ENCODE data around the gene OR51L1.

The OR51L1 gene

GRCh38 chr11:4960877-4961276 lies 33.8 kb upstream of the OR51L1 start:
- no peak for TF ChIP-seq POLR2AphosphoS5 (IDR thresholded peaks at IDR 0.05; ENCODE audit: low read depth)
- TF ChIP-seq CTCF (IDR thresholded peaks at IDR 0.05; ENCODE audit: insufficient read depth, low read length) = no peak
- no peak for TF ChIP-seq GABPA (IDR thresholded peaks at IDR 0.05; ENCODE audit: low read depth)
- TF ChIP-seq SPI1 (IDR thresholded peaks at IDR 0.05; ENCODE audit: borderline replicate concordance, low read depth) = no peak
- no peak for TF ChIP-seq REST (IDR thresholded peaks at IDR 0.05; ENCODE audit: insufficient replicate concordance, low read depth)
- H3K27ac ChIP-seq (replicated peaks) = no peak overlapping the region

GRCh38 chr11:4962816-4963215 lies 31.8 kb upstream of the OR51L1 start:
- no peak for DNase-seq (ENCODE audit: low read depth in 1 of 2, low spot score in 1 of 2)
- no peaks in the 10 kb centered on the region for H3K27me3 ChIP-seq (ENCODE audit: insufficient read depth, poor library complexity, severe bottlenecking)
- no peak overlapping the region for H3K27ac ChIP-seq (replicated peaks)
- no peak for TF ChIP-seq GABPA (IDR thresholded peaks at IDR 0.05; ENCODE audit: low read depth)
- no peak for TF ChIP-seq REST (IDR thresholded peaks at IDR 0.05; ENCODE audit: insufficient replicate concordance, low read depth)
- no peak for TF ChIP-seq POLR2AphosphoS5 (IDR thresholded peaks at IDR 0.05; ENCODE audit: low read depth)
- TF ChIP-seq SPI1 (IDR thresholded peaks at IDR 0.05; ENCODE audit: borderline replicate concordance, low read depth) = no peak
- TF ChIP-seq CTCF (IDR thresholded peaks at IDR 0.05; ENCODE audit: insufficient read depth, low read length) = no peak
- no peak overlapping the region for H3K4me3 ChIP-seq (replicated peaks; ENCODE audit: insufficient read depth, low read length)

More at GRCh38 chr11:4960877-4961276, 33.8 kb upstream of the OR51L1 start:
- no peak for DNase-seq (ENCODE audit: low read depth in 1 of 2, low spot score in 1 of 2)
- Histone ChIP-seq H3K4me3 (replicated peaks; ENCODE audit: insufficient read depth, low read length) (no peak overlapping the region), H3K27me3 (ENCODE audit: insufficient read depth, poor library complexity, severe bottlenecking) (no peaks in the 10 kb centered on the region)

GRCh38 chr11:4975436-4975835 lies 19.2 kb upstream of the OR51L1 start:
- TF ChIP-seq POLR2AphosphoS5 (IDR thresholded peaks at IDR 0.05; ENCODE audit: low read depth) = no peak
- no peaks in the 10 kb centered on the region for H3K27me3 ChIP-seq (ENCODE audit: insufficient read depth, poor library complexity, severe bottlenecking)

GRCh38 chr11:4979036-4979435 lies 15.6 kb upstream of the OR51L1 start:
- Histone ChIP-seq H3K4me3 (replicated peaks; ENCODE audit: insufficient read depth, low read length) (no peak overlapping the region), H3K27ac (replicated peaks) (no peak overlapping the region), H3K27me3 (ENCODE audit: insufficient read depth, poor library complexity, severe bottlenecking) (no peaks in the 10 kb centered on the region)
- DNase-seq (ENCODE audit: low read depth in 1 of 2, low spot score in 1 of 2) = no peak
- TF ChIP-seq CTCF (IDR thresholded peaks at IDR 0.05; ENCODE audit: insufficient read depth, low read length) (no peak), SPI1 (IDR thresholded peaks at IDR 0.05; ENCODE audit: borderline replicate concordance, low read depth) (no peak), REST (IDR thresholded peaks at IDR 0.05; ENCODE audit: insufficient replicate concordance, low read depth) (no peak), POLR2AphosphoS5 (IDR thresholded peaks at IDR 0.05; ENCODE audit: low read depth) (no peak), GABPA (IDR thresholded peaks at IDR 0.05; ENCODE audit: low read depth) (no peak)

More at GRCh38 chr11:4975436-4975835, 19.2 kb upstream of the OR51L1 start:
- DNase-seq (ENCODE audit: low read depth in 1 of 2, low spot score in 1 of 2) = no peak
- Histone ChIP-seq H3K4me3 (replicated peaks; ENCODE audit: insufficient read depth, low read length) (no peak overlapping the region), H3K27ac (replicated peaks) (no peak overlapping the region)
